Activated naive CD4-positive, alpha-beta T cell treated with anti-CD3 and anti-CD28 coated beads, Interleukin-2, amount 50 U/mL, for 24 hours (primary cell): Measurements from ENCODE around the gene RPS19.
"Not testable (repeated sequence)": the region's sequence is repeated elsewhere in the genome, so short reads cannot be mapped to it uniquely, and the experiment has no call there.

Experiments
- H3K27ac Mint-ChIP-seq: one replicate; pipeline ENCODE4 v1.8.0; 2021; ENCODE audit warnings: mild to moderate bottlenecking, mixed read lengths
- H3K27me3 Mint-ChIP-seq: one replicate; pipeline ENCODE4 v1.8.0; 2021; ENCODE audit warnings: mixed read lengths
- H3K36me3 Mint-ChIP-seq: one replicate; pipeline ENCODE4 v1.8.0; 2021; ENCODE audit warnings: mixed read lengths
- H3K4me1 Mint-ChIP-seq: one replicate; pipeline ENCODE4 v1.8.0; 2021; ENCODE audit warnings: mixed read lengths
- H3K4me3 Mint-ChIP-seq: one replicate; pipeline ENCODE4 v1.8.0; 2021; ENCODE audit warnings: mild to moderate bottlenecking, mixed read lengths
- H3K9me3 Mint-ChIP-seq: one replicate; pipeline ENCODE4 v1.8.0; 2021; ENCODE audit warnings: mixed read lengths

The RPS19 gene

DNA sequence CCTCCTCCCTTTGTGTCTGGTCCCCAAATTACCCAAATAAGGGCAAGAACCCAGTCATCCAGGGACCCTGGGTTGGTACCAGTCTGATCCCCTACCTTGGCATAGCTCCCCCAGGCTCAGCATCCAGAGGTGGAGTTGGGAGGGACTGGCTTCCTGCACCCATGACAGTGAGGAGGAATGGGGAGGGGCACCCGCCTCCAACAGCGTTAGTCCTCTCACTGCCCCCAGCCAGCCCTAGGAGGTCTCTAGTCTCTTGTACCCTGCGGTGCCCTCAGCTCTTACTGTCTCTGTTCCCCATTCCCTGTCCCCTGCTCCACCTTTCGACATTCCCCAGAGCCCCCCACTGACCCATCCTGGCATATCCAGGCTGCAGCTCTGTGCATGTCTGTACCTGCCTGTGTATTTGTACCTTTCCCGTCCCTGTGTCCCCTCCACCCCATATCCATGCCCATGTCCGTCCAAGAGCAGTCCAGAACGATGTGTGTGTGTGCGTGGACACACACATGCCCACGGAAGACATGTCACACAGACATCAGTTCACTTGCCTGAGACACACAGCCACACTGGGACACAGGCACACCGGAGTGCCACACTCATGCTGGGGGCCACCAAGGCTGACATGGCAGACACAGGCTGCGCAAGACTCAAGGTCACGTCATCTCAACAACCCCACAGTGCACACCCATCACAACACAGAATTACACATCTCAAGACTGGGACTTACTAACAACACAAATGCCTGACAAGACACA, 50.4 kb downstream of the RPS19 start:
- no peaks in the 10 kb centered on the region for H3K27me3 Mint-ChIP-seq
- peaks cover 43% of the 10 kb centered on the region for H3K4me1 Mint-ChIP-seq
- peak overlapping the region; percentile 8 for H3K27ac Mint-ChIP-seq
- no peak overlapping the region for H3K4me3 Mint-ChIP-seq
- peaks cover 5% of the 10 kb centered on the region for H3K36me3 Mint-ChIP-seq
- no peaks in the 10 kb centered on the region for H3K9me3 Mint-ChIP-seq

DNA sequence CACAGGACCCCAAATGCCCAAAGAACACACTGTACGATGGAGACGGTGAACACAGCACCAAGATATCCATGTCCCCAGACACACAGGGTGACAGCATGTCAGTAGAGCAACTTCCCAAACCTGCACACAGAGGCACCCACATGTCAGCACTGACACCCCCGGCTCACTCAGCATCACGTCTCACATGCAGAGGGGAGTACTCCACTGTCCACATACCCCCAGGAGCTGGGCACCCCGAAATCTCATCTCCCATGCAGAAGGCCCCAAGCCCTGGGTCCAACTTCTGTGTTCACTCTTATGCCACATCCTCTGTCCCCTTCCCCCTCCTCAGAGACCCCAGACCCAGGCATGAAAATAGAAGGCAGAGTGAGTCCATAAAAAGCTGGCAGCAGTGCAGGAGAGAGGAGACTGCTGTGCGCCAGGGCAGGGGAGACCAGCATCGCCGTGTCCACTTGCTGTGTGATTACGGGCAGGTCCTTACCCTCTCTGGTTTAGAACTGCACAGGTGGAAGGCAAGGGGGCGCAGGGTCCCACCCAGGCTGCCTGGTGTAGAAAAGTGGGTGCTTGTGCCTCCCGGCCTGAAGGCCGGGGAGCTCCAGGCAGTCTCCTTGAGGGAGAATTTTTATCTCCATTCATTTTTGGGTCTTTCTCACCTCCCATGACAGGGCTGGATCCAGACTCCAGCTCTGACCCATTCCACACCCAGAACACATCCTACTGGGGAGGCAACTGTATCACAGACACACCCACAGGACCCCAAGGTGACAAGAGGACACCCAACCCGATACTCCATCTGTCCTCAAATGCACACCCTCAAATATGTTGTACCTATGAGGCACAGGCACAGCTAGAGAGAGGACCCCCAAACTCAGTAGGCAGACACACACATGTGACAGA, 51.2 kb downstream of the RPS19 start:
- peaks cover 2% of the 10 kb centered on the region for H3K36me3 Mint-ChIP-seq
- H3K4me1 Mint-ChIP-seq = peaks cover 38% of the 10 kb centered on the region
- peak overlapping the region; percentile 42 for H3K4me3 Mint-ChIP-seq
- H3K27ac Mint-ChIP-seq = peak overlapping the region; percentile 30
- H3K9me3 Mint-ChIP-seq = no peaks in the 10 kb centered on the region
- H3K27me3 Mint-ChIP-seq = no peaks in the 10 kb centered on the region

DNA sequence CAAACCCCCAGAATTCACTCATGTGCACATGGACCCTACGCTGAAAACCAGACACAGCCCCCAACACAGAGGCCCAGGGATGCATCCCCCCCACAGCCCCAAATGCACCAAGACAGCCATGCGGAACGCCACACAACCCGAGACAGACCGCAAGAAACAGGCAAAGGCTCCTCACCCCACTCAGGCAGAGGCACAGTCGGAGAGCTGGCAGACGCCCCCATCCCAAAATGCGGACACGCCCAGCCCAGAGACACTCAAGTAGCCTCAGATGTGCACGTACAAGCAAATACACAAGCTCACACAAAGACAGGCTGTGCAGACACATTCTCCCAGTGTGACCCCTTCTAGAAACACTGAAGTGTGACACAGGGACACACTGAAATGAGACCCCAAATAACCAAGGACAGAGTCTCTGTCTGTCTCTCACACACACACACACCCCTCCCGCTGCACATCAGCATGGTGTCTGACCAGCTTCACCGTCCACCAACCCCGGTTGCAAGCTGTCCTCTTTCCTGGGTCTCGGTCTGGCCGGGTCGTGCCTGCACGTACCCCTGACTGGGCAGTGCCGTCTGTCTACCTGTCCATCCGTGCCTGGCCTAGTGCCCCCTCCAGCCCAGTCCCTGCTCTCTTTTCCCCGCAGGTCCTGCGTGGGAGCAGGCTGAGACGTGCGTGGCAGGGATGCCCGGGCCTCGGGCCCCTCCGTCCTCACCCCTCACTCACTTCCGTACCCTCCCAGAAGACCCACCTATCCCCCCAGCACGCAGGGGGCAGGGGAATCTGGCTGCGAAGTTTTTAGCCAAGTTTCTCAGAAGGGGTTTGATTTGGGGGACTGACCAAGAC, 52.1 kb downstream of the RPS19 start:
- Mint-ChIP-seq H3K9me3 (no peaks in the 10 kb centered on the region), H3K27me3 (no peaks in the 10 kb centered on the region), H3K4me3 (peak overlapping the region; percentile 42), H3K27ac (no peak overlapping the region), H3K36me3 (no peaks in the 10 kb centered on the region), H3K4me1 (peaks cover 34% of the 10 kb centered on the region)

DNA sequence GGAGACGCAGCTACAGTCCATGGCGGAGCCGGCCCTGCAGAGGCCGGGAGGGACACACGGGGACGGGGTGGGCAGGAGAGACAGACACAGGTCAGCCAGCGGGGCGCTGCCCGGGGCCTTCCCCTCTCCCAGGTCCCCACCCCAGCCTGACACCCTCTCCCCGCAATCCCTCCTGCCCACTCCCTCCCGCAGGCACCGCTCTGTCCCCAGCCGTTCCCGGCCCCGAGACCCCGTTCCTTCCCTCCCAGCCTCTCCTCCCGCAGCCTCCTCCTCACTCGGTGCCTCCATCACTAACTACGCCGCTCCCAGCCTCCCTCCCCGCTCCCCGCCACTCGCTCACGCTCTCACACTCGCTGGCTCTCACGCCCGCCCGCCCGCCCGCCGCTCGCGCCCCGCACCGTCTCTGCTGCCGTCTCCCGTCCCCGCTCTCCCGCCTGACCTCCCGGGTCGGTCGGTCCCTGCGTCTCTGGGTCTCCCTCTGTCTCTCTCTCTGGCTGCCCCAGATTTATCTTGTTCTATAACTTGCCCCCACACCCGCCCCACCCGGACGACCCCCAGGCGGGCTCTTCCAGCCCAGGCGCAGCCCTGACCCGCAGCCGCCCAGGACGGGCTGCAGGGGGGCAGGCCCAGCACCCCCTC, 53.0 kb downstream of the RPS19 start:
- Mint-ChIP-seq H3K4me1 (peaks cover 31% of the 10 kb centered on the region), H3K36me3 (no peaks in the 10 kb centered on the region), H3K9me3 (no peaks in the 10 kb centered on the region), H3K4me3 (peak overlapping the region; percentile 26), H3K27ac (no peak overlapping the region), H3K27me3 (no peaks in the 10 kb centered on the region)

DNA sequence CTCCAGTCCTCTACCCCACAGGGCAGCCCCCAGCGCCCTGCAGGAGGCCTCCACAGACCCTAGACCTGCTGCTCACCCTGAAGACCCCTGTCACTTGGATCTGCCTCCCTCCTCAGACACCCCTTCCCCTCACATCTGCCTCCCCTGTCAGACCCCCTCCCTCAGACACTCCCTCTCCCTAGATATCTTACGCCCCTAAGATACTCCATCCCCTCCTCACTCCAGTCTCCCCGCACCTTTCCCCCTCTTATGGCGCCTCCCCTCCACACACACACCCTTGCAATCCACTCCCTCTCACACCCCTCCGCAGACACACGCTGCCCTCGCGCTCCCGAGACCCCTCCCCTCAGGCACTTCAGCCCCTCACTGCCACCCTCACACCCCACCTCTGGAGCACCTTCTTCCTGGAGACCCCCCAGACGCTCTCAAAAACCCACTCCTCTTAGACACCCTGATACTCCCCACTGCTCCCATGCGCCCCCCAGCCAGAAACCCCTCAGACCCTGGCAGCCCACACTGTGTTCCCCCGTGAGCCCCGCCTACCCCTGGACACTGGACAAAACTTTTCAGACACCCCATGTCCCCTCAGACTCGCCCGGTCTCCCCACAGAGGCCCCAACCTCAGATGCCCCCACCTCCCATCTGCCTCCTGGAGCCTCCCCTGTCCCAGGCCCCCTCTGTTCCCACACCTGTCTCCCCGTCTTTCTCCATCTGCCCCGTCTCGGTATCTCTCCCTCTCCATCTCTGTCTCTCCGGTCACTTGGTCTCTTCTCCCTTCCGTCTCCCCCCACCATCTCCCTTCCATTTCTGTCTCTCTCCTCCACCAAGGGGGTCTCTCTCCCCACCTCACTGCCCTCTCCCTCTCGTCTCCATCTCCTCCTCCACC, 53.7 kb downstream of the RPS19 start:
- no peak overlapping the region for H3K4me3 Mint-ChIP-seq
- H3K36me3 Mint-ChIP-seq = no peaks in the 10 kb centered on the region
- H3K27me3 Mint-ChIP-seq = no peaks in the 10 kb centered on the region
- no peaks in the 10 kb centered on the region for H3K9me3 Mint-ChIP-seq
- no peak overlapping the region for H3K27ac Mint-ChIP-seq
- H3K4me1 Mint-ChIP-seq = peaks cover 31% of the 10 kb centered on the region

DNA sequence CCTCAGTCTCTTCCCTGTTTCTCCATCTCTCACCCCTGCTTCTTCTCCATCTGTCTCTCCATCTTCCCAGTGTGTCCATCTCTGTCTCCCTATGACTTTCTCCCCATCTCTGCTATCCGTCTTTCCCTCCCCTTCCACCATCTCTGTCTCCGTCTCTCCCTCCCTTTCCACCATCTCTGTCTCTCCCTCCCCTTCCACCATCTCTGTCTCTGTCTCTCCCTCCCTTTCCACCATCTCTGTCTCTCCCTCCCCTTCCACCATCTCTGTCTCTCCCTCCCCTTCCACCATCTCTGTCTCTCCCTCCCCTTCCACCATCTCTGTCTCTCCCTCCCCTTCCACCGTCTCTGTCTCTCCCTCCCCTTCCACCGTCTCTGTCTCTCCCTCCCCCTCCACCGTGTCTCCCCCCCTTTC, 54.4 kb downstream of the RPS19 start:
- not testable (repeated sequence) for H3K27me3 Mint-ChIP-seq, H3K4me3 Mint-ChIP-seq, H3K27ac Mint-ChIP-seq, H3K9me3 Mint-ChIP-seq, H3K36me3 Mint-ChIP-seq
- peaks cover 31% of the 10 kb centered on the region for H3K4me1 Mint-ChIP-seq

DNA sequence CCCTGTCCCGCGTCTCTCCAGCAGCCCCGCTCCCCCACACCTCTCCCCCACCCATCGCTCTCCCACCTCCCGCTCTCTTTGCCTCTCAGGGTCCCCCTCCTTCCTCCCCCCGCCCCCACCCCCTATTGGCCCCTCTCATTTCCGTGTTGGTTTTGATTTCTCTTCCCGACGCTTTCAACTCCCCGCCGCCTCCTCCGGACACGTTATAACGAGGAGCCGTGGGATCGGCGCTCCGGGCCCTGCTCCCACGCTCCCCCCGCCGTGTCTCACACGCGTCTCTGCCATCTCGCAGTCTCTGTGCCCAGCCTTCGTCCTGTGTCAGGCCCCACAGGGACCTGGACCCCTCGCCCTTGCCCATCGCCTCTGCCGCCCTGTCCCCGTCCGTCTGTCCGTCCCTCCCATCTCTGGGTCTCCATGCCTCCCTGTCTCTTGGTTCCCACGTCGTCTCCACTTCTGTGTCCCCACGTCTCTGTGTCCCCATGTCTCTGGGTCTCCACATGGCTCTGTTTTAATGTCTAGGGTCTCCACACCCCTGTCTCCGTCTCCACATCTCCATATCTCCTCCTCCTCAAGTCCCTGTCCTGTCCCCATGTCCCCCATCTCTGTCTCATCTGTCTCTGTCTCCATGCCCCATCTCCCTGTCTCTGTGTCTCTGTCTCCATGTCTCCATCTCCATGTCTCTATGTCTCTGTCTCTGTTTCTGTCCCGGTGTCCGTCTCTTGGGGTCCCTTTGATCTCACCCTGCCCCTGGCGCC, 55.1 kb downstream of the RPS19 start:
- H3K36me3 Mint-ChIP-seq = no peaks in the 10 kb centered on the region
- H3K9me3 Mint-ChIP-seq = no peaks in the 10 kb centered on the region
- H3K4me1 Mint-ChIP-seq = peaks cover 29% of the 10 kb centered on the region
- H3K4me3 Mint-ChIP-seq = no peak overlapping the region
- H3K27ac Mint-ChIP-seq = no peak overlapping the region
- H3K27me3 Mint-ChIP-seq = no peaks in the 10 kb centered on the region

DNA sequence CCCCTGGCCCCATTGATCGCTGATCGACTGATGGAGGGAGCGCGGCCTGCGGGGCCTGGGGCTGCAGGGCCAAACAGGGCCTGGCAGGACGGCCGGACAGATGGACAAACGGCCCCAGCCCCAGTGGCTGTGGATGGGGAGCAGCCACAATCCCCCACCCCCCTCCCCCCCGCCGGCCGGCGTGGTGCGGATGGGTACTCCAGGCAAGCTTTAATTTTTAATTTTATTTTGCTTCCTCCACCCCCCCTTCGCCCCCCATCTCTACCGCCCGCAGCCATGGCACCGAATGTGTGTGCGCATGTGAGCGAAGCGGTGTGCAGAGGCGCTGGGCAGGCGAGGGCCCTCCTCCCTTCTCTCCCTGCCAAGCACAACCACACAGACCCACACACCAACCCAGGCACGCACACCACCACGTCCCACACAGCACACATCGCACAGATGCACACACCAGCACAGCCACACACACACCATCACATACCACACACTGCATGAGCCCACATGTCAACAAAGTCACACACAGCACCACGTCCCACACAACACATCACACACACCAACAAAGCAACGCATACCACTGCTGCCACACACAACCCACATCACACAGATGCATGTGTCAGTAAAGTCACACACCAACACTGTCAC, 55.8 kb downstream of the RPS19 start:
- Mint-ChIP-seq H3K27me3 (no peaks in the 10 kb centered on the region), H3K9me3 (no peaks in the 10 kb centered on the region), H3K4me3 (no peak overlapping the region)

DNA sequence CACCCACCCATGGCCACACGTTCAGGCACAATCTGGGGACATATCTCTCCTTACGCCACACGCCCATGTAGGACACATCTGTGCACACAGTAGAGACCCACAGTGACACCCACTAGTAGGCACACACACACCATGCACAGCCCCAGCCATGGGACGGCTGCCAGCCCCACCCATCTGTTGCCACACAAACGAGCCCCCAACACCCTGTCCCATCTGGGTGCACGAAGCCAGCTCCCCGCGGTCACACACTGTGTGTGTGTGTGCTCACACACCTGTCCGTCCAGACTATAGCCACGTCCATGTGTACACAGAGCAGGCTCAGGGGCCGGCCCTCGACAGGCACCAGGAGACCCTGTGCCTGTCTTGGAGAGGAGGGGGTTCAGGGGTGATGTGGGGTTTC, 57.6 kb downstream of the RPS19 start:
- peaks cover 15% of the 10 kb centered on the region for H3K4me1 Mint-ChIP-seq
- no peaks in the 10 kb centered on the region for H3K36me3 Mint-ChIP-seq
- no peak overlapping the region for H3K4me3 Mint-ChIP-seq
- no peak overlapping the region for H3K27ac Mint-ChIP-seq
- H3K27me3 Mint-ChIP-seq = no peaks in the 10 kb centered on the region
- H3K9me3 Mint-ChIP-seq = no peaks in the 10 kb centered on the region

More for the DNA sequence above, 55.8 kb downstream of the RPS19 start:
- Mint-ChIP-seq H3K4me1 (peaks cover 22% of the 10 kb centered on the region), H3K27ac (no peak overlapping the region), H3K36me3 (no peaks in the 10 kb centered on the region)

DNA sequence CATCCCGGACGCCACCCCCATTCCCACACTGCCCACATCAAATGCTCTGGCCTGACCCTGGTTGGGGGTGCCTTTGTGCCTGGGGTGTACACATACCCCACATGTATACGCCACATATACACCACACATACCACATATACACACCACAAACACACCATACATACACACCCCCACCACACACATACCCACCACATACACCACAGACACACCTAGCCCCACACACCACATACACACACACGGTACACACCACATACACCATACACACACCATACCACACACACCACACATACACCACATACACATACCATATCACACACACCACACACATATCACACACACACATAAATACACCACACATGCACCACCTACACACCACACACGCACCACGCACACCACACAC, 58.0 kb downstream of the RPS19 start:
- Mint-ChIP-seq H3K27me3 (no peaks in the 10 kb centered on the region), H3K27ac (no peak overlapping the region), H3K36me3 (no peaks in the 10 kb centered on the region), H3K9me3 (no peaks in the 10 kb centered on the region), H3K4me1 (peaks cover 17% of the 10 kb centered on the region), H3K4me3 (no peak overlapping the region)

DNA sequence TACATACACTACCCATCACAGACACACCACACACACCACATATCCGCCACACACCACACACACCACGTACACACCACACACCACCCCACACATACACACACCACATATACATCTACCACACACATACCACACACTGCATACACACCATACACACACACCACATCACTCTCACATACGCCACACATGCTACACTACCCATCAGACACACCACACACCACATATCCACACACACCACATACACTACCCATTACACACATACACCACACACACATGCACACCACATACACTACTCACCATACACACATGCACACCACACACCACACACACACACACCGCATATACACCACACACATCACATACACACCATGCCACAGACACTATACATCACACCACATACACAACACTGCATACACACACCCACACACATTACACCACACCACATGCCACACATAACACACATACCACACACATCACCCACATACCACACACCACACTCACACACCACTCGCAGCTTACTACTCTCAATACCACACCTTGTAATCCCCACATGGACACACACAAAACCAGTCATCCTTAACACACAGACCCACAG, 58.7 kb downstream of the RPS19 start:
- H3K4me1 Mint-ChIP-seq = peaks cover 22% of the 10 kb centered on the region
- no peaks in the 10 kb centered on the region for H3K9me3 Mint-ChIP-seq
- no peaks in the 10 kb centered on the region for H3K27me3 Mint-ChIP-seq
- H3K36me3 Mint-ChIP-seq = peaks cover 3% of the 10 kb centered on the region
- no peak overlapping the region for H3K27ac Mint-ChIP-seq
- no peak overlapping the region for H3K4me3 Mint-ChIP-seq

DNA sequence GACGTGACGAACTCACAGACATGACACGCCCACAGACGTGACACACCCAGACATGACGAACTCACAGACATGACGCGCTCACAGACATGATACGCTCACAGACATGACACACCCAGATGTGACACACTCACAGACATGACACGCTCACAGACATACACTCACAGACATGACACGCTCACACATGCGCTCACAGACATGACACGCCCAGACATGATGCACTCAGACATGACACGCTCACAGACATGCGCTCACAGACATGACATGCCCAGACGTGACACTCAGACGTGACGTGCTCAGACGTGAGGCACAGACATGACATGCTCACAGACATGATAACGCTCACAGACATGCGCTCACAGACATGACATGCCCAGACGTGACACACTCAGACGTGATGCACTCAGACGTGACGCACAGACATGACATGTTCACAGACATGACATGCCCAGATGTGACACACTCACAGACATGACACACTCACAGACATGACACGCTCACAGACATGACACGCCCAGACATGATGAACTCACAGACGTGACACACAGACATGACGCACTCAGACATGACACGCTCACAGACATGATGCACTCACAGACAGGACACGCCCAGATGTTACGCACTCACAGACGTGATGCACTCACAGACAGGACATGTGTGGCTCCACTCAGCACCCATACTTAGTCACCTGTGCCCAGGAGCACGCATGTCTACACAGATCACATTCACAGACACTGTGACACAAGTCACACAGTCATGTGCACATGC, 60.1 kb downstream of the RPS19 start:
- Mint-ChIP-seq H3K4me1 (peaks cover 16% of the 10 kb centered on the region), H3K27ac (no peak overlapping the region), H3K27me3 (no peaks in the 10 kb centered on the region), H3K4me3 (no peak overlapping the region), H3K36me3 (peaks cover 3% of the 10 kb centered on the region), H3K9me3 (no peaks in the 10 kb centered on the region)
